OCI-LY1 (cell line): ENCODE measurements around the gene PPP2R2B.

Source experiments
- H2AFZ ChIP-seq: fragments of 200-600 bp; sonication (generic), shearing (Covaris generic); 2 replicates; pipeline ENCODE4 v1.6.0; 2014; ENCODE audit warnings: antibody characterized with exemption, mild to moderate bottlenecking, low read length
- H3F3A ChIP-seq: fragments of 200-600 bp; sonication (generic), shearing (Covaris generic); 2 replicates; pipeline ENCODE4 v1.6.0; 2014; ENCODE audit warnings: mild to moderate bottlenecking, antibody characterized with exemption, low read length, moderate library complexity; ENCODE audit not compliant: insufficient read depth
- H3K27ac ChIP-seq: fragments of 200-600 bp; sonication (generic); 2 replicates; pipeline ENCODE4 v1.5.1; 2014; ENCODE audit warnings: low read length, mixed run types, mild to moderate bottlenecking, low read depth; ENCODE audit not compliant: poor library complexity, severe bottlenecking
- H3K27me3 ChIP-seq: fragments of 200-600 bp; sonication (generic); 2 replicates; pipeline ENCODE4 v1.6.0; 2014; ENCODE audit warnings: antibody characterized with exemption, mild to moderate bottlenecking, low read length, moderate library complexity; ENCODE audit not compliant: insufficient read depth
- H3K36me3 ChIP-seq: fragments of 200-600 bp; sonication (generic); 2 replicates; pipeline ENCODE4 v1.6.1; 2014; ENCODE audit warnings: mild to moderate bottlenecking, antibody characterized with exemption, low read length, moderate library complexity, mixed read lengths; ENCODE audit not compliant: insufficient read depth
- H3K4me1 ChIP-seq: fragments of 200-600 bp; sonication (generic); 2 replicates; pipeline ENCODE4 v1.5.1; 2014; ENCODE audit warnings: mild to moderate bottlenecking, low read length, moderate library complexity; ENCODE audit not compliant: insufficient read depth, severe bottlenecking
- H3K4me2 ChIP-seq: fragments of 200-600 bp; sonication (generic), shearing (Covaris generic); 2 replicates; pipeline ENCODE4 v1.6.1; 2014; ENCODE audit warnings: low read length
- H3K4me3 ChIP-seq: fragments of 200-600 bp; sonication (generic); 2 replicates; pipeline ENCODE4 v1.5.1; 2014; ENCODE audit warnings: low read length, low read depth, mild to moderate bottlenecking, mixed read lengths; ENCODE audit not compliant: poor library complexity, severe bottlenecking
- H3K79me2 ChIP-seq: fragments of 200-600 bp; shearing (Covaris generic); 2 replicates; pipeline ENCODE4 v1.6.1; 2016; ENCODE audit warnings: mixed run types, low read length, mixed read lengths; ENCODE audit not compliant: insufficient read depth
- H3K9ac ChIP-seq: fragments of 200-600 bp; sonication (generic), shearing (Covaris generic); 2 replicates; pipeline ENCODE4 v1.6.1; 2014; ENCODE audit warnings: mild to moderate bottlenecking, low read length, mixed read lengths
- H3K9me2 ChIP-seq: fragments of 200-600 bp; sonication (generic), shearing (Covaris generic); 2 replicates; pipeline ENCODE4 v1.6.1; 2014; ENCODE audit warnings: low read depth, mild to moderate bottlenecking, low read length, mixed read lengths
- H3K9me3 ChIP-seq: fragments of 200-600 bp; shearing (Covaris generic); 2 replicates; pipeline ENCODE4 v1.6.1; 2014; ENCODE audit warnings: low read length, mixed read lengths
- H4K20me1 ChIP-seq: fragments of 200-600 bp; sonication (generic), shearing (Covaris generic); 2 replicates; pipeline ENCODE4 v1.6.0; 2016; ENCODE audit warnings: mild to moderate bottlenecking, low read length; ENCODE audit not compliant: insufficient read depth
- EZH2 ChIP-seq: fragments of 200-600 bp; sonication (generic), shearing (Covaris generic); IDR thresholded peaks from 2 replicates; pipeline ENCODE4 v1.8.0; 2017; ENCODE audit warnings: borderline replicate concordance, mixed run types, mild to moderate bottlenecking, antibody characterized with exemption, low read length, moderate library complexity, mixed read lengths
- TF ChIP-seq, protein P1 (sequence below): fragments of 200-600 bp; sonication (generic), shearing (Covaris generic); IDR thresholded peaks from 2 replicates; pipeline ENCODE4 v1.5.1; 2017; ENCODE audit warnings: mild to moderate bottlenecking, antibody characterized with exemption, low read length, moderate library complexity, mixed read lengths

The PPP2R2B gene

DNA sequence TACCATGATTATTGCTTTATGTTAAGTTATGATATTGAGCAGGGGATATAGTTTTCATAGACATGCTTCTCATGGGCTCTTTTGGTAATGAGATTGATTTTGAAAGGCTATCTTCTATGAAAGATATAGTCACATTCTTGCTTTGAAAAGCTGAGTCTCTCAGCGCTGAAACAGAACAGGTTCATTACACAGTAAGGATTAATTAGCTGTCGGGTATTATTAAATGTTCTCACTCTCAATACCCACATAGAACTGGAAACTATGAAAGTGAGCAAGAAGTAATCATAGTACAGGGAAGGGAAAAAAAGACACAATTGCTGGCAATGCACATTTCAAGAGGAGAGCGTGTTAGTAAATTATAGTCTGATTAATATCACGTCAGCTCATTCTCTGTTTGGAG lies 190.9 kb downstream of the PPP2R2B start:
- Histone ChIP-seq H3K4me2 (no peak overlapping the region), H3K4me3 (no peak overlapping the region), H3K4me1 (no peaks in the 10 kb centered on the region), H3K9ac (no peak overlapping the region), H3K27ac (no peak overlapping the region), H3F3A (no peaks in the 10 kb centered on the region), H3K36me3 (no peaks in the 10 kb centered on the region), H3K27me3 (no peaks in the 10 kb centered on the region), H3K9me3 (no peaks in the 10 kb centered on the region), H4K20me1 (no peaks in the 10 kb centered on the region), H3K9me2 (no peaks in the 10 kb centered on the region), H3K79me2 (no peaks in the 10 kb centered on the region), H2AFZ (no peak overlapping the region)
- TF ChIP-seq EZH2, result no peak
- TF ChIP-seq, protein P1, sequence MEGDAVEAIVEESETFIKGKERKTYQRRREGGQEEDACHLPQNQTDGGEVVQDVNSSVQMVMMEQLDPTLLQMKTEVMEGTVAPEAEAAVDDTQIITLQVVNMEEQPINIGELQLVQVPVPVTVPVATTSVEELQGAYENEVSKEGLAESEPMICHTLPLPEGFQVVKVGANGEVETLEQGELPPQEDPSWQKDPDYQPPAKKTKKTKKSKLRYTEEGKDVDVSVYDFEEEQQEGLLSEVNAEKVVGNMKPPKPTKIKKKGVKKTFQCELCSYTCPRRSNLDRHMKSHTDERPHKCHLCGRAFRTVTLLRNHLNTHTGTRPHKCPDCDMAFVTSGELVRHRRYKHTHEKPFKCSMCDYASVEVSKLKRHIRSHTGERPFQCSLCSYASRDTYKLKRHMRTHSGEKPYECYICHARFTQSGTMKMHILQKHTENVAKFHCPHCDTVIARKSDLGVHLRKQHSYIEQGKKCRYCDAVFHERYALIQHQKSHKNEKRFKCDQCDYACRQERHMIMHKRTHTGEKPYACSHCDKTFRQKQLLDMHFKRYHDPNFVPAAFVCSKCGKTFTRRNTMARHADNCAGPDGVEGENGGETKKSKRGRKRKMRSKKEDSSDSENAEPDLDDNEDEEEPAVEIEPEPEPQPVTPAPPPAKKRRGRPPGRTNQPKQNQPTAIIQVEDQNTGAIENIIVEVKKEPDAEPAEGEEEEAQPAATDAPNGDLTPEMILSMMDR, result no peak

DNA sequence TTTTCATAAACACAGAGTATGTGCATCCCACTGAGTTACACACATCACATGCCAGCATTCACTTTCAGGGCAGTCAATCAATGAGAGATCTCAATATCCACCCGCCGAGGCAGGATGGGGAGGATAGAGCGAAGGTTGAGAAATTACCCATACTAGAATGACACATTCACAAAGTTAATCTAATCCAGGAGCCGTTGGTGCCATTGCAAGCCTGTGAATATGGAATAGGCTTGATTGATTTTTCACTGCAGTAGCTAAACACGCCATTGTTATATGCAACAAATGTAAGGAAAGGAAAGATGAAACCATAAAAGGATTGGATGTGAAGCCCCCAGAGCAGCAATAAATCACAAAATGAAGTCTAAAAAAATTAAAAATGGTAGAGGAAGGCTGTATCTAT lies 194.7 kb downstream of the PPP2R2B start:
- Histone ChIP-seq H3K27ac (no peak overlapping the region), H3K9me2 (no peaks in the 10 kb centered on the region), H2AFZ (no peak overlapping the region), H4K20me1 (no peaks in the 10 kb centered on the region), H3K79me2 (no peaks in the 10 kb centered on the region), H3K9me3 (no peaks in the 10 kb centered on the region), H3K36me3 (no peaks in the 10 kb centered on the region), H3K27me3 (no peaks in the 10 kb centered on the region), H3K4me1 (no peaks in the 10 kb centered on the region), H3K9ac (no peak overlapping the region), H3K4me3 (no peak overlapping the region), H3K4me2 (no peak overlapping the region), H3F3A (no peaks in the 10 kb centered on the region)
- TF ChIP-seq EZH2, result no peak
- TF ChIP-seq, protein P1, result no peak

DNA sequence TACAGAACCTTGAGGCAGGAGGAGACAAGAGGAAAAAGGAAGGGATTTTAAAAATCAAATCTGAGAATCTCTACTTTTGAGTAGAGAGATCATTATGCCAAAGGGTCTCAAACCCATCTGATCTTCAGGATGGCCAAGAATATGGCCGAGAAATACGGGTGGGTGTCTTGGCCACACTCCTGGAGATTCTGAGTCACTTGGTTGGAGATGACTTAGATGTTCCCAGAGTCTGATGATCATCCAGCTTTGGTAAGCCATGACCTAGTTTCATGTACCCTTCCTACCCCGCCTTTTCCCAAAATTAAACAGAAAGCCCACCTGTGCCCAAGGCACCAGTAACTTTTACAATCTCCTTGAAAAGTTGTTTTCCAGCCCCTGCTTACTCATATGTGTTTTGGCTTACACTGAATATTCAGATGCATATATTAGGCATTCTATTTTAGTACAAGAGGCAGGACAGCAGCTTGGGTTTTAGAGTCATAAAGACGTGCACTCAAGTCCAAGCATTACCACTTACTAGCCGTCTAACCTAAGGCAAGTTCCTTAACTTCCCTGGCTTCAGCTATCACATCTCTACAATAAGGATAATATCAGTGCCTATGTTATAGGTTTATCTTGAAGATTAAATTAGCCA lies 195.5 kb downstream of the PPP2R2B start:
- Histone ChIP-seq H2AFZ (no peak overlapping the region), H3K27ac (no peak overlapping the region), H3K9me3 (no peaks in the 10 kb centered on the region), H3K9ac (no peak overlapping the region), H3K36me3 (no peaks in the 10 kb centered on the region), H3K79me2 (no peaks in the 10 kb centered on the region), H3K4me1 (no peaks in the 10 kb centered on the region), H3F3A (no peaks in the 10 kb centered on the region), H3K27me3 (no peaks in the 10 kb centered on the region), H3K4me3 (no peak overlapping the region), H3K4me2 (no peak overlapping the region), H3K9me2 (no peaks in the 10 kb centered on the region), H4K20me1 (no peaks in the 10 kb centered on the region)
- TF ChIP-seq, protein P1, result no peak
- TF ChIP-seq EZH2, result no peak
